Kidney glomerular epithelial cell (primary cell): ENCODE results near the gene TEKT1.
A peak's percentile ranks its signal among the peaks of the same experiment; 100 is the strongest.
"Not testable (repeated sequence)": the region's sequence is repeated elsewhere in the genome, so short reads cannot be mapped to it uniquely, and the experiment has no call there.

Experiments used
- DNase-seq: peaks from one replicate; lab custom pipeline; 2025; lab: John Stamatoyannopoulos, UW

The TEKT1 gene

DNA sequence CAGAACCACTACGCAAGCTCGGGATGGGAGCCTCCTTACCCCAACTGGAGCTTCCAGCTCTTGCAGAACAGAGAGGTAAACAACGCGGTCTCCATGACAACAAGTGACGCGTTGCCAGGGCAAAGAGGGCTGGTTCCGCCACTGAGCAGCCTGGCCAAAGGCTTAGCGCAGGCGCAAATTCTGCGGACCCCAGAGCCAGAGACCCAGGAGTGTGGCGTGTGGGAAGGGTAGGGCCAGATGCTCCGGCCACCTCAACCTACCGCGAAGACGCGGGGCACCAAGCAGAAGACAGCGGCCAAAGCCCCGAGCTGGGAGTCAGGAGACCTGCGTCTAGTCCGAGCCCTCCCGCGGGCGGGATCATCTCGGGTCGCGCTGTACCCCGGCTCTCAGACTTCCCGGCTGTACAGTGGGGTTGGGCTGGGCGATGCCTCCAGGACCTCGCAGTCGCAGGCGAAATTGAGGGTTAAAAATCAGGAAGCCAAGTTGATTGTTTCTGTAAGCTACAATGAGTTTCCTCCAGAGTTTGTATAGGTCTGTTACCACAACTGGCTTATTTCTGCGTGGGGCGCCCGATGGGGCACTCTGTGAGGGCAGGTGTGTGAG is at the start of gene TEKT1:
Gene TEKT1 (minus strand): TSS at position 69 of the 603 bp plus-strand sequence. CDS start 1,353 bp downstream, outside the sequence.
- DNase-seq = peak; percentile 62

DNA sequence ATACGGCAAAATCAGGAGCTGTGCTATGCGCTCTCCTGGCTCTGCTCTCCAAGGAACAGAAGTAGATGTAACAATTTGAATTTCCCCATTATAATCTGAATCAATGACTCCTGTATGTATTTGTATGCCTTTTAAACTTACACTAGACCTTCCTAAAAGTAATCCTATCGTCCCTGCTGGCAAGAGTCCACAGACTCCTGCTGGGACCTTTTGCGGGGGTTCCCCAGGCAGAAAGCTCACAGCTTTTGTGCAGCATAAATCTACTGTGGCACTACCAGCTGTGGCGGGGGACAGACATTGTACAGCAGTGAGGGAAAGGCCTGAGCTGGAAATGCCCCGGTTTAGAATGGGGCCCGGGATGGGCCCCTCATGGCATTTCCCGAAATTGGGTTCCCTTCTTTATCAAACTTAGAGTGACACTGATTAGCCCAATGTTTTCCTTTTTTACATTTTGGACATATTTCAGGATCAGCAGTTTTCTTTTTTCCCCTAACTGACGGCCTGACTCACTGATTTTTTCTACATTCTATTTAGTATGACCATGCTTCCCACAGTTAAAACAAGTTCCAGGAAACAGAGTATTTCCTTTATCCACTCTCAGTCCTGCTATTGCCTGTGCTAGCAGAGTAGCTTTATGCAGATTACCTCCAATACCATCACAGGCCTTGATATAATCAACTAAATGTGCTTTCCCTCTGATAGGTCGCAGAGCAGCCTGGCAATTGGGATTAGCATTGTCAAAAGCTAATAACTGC is 47.9 kb upstream of the TEKT1 start:
- not testable (repeated sequence) for DNase-seq

DNA sequence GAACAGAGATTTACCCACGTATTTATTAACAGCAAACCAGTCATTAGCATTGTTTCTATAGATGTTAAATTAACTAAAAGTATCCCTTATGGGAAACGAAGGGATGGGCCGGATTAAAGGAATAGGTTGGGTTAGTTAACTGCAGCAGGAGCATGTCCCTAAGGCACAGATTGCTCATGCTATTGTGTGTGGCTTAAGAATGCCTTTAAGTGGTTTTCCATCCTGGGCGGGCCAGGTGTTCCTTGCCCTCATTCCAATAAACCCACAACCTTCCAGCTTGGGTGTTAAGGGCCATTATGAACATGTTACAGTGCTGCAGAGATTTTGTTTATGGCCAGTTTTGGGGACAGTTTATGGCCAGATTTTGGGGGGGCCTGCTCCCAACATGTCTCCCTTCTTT is 43.7 kb upstream of the TEKT1 start:
- not testable (repeated sequence) for DNase-seq

DNA sequence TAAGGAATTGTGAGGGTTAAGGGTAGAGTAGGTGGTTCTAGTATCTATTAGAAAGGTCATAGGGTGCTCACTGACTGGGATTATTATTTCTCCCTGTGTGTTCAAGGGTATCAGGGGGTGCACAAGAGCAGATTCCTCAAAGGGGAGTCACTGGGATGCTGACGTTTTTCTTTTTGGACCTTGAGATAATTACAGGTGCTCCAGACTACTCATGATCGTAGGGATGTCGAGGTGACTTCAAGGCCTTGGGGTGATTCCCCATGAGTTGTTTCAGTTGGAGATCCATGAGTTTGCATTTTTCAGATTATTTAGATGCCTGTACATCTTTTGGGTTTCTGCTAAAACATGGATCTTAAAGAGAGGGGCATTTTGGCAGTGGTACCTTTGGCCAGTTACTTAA is 41.4 kb upstream of the TEKT1 start:
- DNase-seq = no peak

DNA sequence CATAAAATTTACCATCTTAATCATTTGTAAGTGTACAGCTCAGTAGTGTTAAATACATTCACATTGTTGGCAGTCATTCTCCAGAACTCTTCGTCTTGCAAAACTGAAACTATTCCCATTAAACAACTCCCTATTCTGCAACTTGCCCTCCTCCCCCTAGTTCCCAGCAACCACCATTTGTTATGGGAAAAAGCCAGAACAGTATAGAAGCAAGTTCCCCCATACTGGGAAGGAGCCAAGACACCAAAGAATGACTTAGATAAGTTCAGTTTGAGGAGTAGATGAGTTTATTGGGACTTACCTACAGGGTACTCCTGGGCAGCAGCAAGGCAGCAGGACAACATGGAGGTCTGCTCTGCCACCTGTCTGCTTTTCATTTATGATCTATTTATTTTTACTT is 39.3 kb upstream of the TEKT1 start:
- no peak for DNase-seq

DNA sequence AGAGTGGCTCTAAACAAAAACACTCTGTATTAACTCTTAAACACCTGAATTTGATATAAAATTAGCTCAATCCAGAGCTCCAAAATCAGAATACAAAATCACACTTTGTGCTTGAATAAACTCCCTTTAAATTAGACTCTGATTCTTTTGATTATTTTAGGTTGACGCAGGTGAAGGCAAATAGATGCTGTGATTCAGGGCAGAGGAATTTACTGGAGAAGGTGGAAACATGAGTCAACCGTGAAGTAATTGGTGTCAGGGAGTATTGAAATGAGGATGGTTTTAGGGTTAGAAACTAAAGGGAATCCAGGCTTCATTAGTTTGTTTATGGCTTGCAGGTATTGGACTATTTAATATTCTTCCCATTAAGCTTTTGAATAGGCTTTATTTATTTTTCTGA is 37.1 kb upstream of the TEKT1 start:
- DNase-seq = peak; percentile 85

DNA sequence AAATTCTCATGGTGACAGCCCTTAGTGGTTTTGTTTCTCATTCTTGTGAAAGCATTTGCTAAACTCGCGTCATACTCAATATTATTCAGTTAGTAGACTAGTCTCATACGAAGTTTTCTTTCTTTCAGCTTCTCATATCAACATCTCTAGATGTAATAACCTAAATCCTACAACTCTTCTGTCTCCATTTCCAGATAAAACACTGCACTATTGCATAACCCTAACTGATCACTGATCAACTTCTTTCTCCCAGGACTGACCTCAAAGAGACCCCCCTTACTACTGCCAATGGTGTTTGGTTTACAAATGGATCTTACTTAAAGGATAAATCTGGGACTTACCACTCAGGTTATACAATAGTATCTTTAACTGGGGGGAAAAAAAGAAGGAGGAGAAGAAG is 36.3 kb upstream of the TEKT1 start:
- DNase-seq = no peak

DNA sequence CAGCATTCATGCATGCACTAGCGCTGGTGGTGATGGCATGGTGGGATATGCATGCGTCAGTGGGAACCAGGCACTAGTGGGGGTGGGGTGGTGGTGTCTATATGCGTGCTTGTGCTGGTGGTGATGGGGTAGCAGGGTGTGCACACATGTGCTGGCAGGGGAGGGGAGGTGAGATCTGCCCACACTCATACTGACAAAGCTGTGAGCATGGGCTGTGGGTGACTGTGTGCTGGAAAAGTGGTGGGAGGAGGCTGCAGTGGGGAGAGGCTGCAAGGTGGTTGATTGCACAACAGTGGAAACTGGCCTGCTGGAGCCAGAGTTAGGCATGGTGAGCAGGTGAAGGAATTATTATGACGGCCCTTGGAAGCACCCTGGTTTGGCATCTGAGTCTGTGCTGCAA is 31.3 kb upstream of the TEKT1 start:
- no peak for DNase-seq

DNA sequence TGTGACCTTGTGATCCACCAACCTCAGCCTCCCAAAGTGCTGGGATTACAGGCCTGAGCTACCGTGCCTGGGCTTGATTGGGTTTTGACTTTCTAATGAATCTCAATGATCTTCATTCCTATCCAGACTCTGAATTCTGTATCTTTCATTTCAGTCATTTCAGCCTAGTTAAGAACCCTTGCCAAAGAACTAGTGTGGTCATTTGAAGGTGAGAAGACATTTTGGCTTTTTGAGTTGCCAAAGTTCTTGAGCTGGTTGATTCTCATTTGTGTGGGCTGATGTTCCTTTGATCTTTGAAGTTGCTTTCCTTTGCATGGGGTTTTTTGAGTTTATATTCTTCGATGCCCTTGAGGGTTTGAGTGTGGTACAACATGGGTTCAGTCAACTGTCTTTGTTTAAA is 30.6 kb upstream of the TEKT1 start:
- DNase-seq = no peak

DNA sequence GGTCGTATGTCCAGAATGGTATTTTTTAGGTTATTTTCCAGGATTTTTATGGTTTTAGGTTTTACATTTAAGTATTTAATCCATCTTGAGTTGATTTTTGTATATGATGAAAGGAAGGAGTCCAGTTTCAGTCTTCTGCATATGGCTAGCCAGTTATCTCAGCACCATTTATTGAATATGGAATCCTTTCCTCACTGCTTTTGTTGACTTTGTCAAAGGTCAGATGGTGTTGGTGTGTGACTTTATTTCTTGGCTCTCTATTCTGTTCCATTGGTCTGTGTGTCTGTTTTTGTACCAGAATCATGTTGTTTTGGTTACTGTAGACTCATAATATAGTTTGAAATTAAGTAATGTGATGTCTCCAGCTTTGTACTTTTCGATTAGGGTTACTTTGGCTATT is 26.4 kb upstream of the TEKT1 start:
- DNase-seq = no peak

DNA sequence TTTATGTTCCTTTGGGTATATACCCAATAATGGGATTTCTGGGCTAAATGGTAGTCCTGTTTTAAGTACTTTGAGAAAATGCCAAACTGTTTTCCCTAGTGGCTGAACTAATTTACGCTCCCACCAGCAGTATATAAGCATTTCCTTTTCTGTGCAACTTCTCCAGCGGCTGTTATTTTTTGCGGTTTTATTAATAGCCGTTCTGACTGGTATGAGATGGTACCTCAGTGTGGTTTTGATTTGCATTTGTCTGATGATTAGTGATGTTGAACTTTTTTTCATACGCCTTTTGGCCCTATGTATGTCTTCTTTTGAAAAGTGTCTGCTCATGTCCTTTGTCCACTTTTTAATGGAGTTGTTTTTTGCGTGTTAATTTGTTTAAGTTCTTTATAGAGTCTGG is 25.8 kb upstream of the TEKT1 start:
- DNase-seq = no peak

DNA sequence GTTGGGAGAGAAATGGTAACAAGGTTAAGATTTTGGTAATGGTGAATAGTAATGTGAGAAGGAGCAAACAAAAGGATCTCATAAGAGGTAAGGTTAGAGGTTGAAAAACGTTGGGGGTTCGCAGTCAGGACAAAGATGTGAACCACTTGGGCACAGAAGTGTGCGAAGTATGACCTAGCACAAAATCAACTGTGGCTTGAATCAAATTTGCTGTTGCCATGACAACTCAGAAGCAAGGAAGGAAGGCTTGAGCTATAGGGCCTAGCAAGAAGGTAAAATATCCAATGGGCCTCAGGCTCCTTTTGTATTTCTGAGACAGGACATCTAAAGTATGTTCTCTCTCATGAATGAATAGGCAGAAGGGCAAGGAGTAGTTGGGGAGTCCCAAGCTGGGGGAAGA is 24.5 kb upstream of the TEKT1 start:
- DNase-seq = no peak

DNA sequence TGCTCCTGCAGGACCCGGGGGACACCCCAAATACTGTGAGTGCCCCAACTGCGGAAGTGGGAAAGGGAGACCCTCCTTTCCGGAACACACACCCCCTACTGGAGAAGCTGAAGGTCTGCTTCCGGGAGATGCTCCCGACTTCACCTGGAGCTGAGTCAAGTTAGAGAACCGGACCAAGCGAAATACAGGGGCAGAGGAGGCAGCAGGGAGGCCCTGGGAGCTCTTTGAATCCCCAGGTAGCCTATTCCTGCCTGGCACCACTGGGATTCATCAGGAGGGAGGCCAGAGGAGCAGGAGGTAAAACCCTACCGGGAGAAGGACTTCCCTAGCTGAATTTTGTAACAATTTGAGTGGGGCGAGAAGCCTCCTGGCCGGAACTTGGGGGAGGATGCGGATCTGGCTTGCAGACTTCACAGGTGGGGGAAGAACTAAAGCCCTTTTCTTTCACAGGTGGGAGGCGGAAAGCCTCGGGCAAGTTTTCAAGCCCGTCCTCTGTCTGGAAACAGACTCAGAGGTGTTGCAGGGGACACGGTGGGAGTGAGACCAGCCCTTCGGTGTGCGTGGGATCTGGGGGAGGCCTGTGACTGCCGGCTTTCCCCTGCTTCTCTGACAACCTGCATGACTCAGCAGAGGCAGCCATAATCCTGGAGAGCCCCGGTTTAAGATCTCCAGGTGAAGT is 22.4 kb upstream of the TEKT1 start:
- peak; percentile 18 for DNase-seq

DNA sequence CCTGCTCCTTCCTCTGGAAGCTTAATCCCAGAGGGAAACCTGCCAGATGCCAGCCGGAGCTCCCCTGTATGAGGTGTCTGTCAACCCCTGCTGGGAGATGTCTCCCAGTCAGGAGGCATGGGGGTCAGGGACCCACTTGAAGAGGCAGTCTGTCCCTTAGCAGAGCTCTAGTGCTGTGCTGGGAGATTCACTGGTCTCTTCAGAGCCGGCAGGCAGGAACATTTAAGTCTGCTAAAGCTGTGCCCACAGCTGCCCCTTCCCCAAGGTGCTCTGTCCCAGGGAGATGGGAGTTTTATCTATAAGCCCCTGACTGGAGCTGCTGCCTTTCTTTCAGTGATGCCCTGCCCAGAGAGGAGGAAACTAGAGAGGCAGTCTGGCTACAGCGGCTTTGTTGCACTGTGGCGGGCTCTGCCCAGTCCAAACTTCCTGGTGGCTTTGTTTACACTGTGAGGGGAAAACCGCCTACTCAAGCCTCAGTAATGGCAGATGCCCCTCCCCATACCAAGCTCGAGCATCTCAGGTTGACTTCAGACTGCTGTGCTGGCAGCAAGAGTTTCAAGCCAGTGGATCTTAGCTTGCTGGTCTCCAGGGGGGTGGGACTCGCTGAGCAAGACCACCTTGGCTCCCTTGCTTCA is 17.1 kb upstream of the TEKT1 start:
- DNase-seq = not testable (repeated sequence)

DNA sequence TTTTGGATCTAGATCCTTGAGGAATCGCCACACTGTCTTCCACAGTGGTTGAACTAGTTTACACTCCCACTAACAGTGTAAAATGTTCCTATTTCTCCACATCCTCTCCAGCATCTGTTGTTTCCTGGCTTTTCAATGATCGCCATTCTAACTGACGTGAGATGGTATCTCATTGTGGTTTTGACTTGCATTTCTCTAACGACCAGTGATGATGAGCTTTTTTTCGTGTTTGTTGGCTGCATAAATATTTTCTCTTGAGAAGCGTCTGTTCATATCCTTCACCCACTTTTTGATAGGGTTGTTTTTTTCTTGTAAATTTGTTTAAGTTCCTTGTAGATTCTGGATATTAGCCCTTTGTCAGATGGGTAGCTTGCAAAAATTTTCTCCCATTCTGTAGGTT is 14.6 kb upstream of the TEKT1 start:
- DNase-seq = not testable (repeated sequence)

DNA sequence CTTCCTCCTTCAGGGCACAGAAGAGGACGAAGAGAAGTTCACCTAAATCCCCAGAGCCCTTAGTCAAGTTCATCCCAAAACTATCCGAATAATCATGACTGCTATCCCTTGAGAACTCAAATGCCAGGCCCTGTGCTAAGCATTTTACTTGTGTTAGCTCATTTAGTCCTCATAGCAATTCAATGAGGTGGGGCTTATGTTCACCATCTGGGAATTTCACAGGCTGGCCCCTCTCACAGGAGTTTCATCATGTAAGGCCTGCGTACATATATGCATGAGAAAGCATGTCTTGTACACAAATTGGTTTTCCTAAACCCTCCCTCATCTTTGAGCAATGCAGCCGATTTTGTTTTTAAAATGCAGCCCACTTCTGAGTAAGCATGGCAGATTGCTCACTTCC is 12.9 kb upstream of the TEKT1 start:
- not testable (repeated sequence) for DNase-seq

DNA sequence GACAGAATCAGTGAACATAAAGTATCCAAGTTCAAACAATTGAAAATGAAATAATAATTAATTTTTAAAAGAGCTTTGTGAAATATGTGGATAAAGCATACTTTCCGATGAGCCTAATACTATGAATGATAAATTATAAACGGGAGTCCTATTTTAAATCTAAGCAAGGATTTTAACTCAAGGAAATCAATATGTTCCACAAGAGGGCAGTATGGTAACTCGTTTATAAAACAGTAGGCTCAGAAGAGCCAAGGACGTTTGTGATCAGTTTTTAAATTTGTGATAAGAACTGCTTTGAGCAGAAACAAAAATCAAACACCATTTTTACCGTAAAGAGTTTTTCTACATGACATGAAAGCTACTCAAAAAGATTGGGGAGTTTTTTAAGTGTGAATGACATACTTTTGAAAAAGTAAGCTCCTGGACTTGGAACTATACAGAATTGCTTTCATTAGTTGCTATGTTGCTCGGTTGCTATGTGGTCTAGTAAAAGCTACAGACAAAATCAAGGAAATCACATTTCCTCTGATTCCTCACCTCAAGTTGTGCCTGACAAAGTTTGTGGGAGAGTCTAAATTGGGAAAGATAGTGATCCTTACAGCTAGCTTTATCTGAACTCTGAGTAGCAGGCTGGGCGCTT is 11.8 kb upstream of the TEKT1 start:
- DNase-seq = peak; percentile 6

DNA sequence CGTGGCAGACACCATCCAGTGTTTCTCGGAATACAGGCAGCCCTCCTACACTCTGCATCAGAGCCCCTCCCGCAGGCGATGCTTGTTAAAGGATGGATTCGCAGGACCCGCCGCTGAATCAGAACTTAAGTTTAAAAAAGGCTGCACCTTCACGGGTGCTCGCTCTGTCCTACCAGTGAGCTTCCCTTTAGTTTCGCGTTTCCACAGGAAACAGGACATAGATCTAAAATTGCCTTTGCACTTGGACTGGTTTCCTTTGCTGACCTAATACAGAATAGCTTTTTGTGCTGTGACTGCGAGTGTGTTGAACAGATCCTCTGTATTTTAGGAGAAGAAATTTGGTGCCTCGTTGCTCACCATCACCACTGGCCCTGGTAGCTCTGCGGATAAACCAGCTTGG is 10.2 kb upstream of the TEKT1 start:
- not testable (repeated sequence) for DNase-seq

DNA sequence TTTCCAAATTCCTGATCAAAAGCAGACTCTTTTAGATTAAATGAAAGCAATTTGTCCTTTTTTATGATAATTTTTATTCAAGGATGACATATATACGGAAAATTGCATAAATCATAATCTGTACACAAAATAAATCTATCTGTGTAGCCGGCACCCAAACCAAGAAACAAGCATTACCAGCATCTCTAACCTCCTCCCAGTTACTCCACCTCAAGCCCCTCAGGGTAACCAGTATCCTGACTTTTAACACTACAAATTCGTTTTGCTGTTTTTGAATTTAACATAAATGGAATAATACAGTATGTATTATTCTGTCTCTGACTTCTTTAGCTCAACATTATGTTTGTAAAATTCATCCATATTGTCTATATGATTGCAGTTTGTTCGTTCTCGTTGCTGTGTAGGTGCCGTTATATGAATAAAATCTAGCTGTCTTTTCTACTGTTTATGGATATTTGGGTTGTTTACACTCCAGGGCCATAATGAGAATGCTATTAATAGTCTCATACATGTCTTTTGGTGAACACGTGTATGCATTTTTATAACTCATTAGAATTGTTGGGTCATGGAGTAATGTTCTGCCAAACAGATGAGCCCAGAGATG is 1.0 kb downstream of the TEKT1 start:
- DNase-seq = no peak

DNA sequence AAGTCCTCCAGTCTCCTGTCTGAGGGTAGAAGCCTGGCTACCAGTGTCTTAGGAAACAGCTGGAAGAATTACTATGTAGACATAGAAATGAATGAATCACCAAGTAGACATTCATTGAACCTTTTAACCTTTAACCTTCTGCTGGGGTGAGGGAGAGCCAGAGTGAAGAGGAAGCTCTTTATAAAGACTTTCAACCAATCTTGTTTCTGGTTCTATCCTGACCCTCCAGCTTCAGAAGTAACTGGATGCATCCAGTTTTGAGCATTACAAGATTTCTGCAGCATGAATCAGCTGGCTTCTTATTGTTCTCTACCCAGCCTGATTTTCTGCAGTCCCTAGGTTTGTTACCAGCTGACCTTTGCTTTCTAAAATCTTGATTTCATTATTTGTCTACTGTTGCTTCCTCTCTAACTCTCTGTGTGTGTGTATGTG is 8.5 kb downstream of the TEKT1 start:
- DNase-seq = peak; percentile 75

DNA sequence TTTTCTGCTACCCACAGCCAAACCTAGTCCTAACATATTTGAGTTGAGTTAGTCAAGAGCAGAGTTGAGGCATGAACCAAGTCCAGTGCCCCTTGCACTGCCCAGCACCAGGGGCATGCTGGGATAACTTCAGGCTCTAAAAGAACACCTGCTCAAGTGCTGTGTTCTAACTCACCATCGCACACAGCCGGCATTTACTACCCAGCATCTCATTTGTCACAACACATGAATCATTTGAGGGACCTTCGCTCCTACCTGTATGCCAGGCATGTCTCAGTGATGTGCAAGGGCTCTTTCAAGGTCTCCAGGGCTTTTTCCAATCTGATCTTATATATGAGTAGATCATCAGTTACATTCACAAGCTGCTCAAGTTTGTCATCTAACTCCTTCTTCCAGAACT is 12.6 kb downstream of the TEKT1 start:
- no peak for DNase-seq

DNA sequence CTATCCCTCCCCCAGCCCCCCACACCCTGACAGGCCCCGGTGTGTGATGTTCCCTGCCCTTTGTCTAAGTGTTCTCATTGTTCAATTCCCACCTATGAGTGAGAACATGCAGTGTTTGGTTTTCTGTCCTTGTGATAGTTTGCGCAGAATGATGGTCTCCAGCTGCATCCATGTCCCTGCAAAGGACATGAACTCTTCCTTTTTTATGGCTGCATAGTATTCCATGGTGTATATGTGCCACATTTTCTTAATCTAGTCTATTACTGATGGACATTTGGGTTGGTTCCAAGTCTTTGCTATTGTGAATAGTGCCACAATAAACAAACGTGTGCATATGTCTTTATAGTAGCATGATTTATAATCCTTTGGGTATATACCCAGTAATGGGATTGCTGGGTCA is 15.2 kb downstream of the TEKT1 start:
- DNase-seq = not testable (repeated sequence)
